Stomach (tissue), 9 donors: ENCODE measurements around the gene RFPL2. TPM values are rescaled to one million over a fixed set of nuclear protein-coding genes. Genes with fewer than 3 reads are reported as not detected.
"Not testable (repeated sequence)": the region's sequence is repeated elsewhere in the genome, so short reads cannot be mapped to it uniquely, and the experiment has no call there.

Source experiments
- DNase-seq, 2 donors: peaks; one replicate each; pipeline versions ENCODE4 v3.0.0 to v3.0.0-alpha.2; 2013 to 2019
- H3K27ac ChIP-seq, 5 donors: fragments of 200-600 bp in 4 of 5; sonication (generic) in 4 of 5; one replicate each; pipeline ENCODE4 v1.5.1; 2013 to 2019; ENCODE audit warnings: mild to moderate bottlenecking in 1 of 5, moderate library complexity in 1 of 5
- H3K27me3 ChIP-seq, 3 donors: fragments of 200-600 bp; sonication (generic); one replicate each; pipeline ENCODE4 v1.5.1; 2017 to 2019; ENCODE audit warnings: mixed run types in 1 of 3
- H3K36me3 ChIP-seq, 4 donors: fragments of 200-600 bp; sonication (generic); 1 replicate in 3 of 4; 2 replicates in 1 of 4; pipeline ENCODE4 v1.5.1; 2016 to 2019
- H3K4me1 ChIP-seq, 4 donors: fragments of 200-600 bp; sonication (generic); one replicate each; pipeline ENCODE4 v1.5.1; 2016 to 2019
- H3K4me3 ChIP-seq, 4 donors: fragments of 200-600 bp; sonication (generic) in 3 of 4; one replicate each; pipeline ENCODE4 v1.5.1; 2016 to 2019; ENCODE audit warnings: mild to moderate bottlenecking in 1 of 4
- H3K9me3 ChIP-seq, 4 donors: fragments of 200-600 bp; sonication (generic); one replicate each; pipeline ENCODE4 v1.5.1; 2016 to 2019
- EP300 ChIP-seq: sonication (generic); formaldehyde crosslinking; IDR thresholded peaks from one replicate; pipeline ENCODE4 v1.6.1; 2017; ENCODE audit warnings: antibody characterized with exemption
- POLR2A ChIP-seq, 4 donors: fragments of 450-650 bp; IDR thresholded peaks; one replicate each; pipeline ENCODE4 v1.6.1; 2016; ENCODE audit warnings: antibody characterized with exemption in 4 of 4, control low read depth in 2 of 4, mild to moderate bottlenecking in 1 of 4, moderate library complexity in 1 of 4
- POLR2AphosphoS5 ChIP-seq, 3 donors: sonication (generic); formaldehyde crosslinking; IDR thresholded peaks; one replicate each; pipeline ENCODE4 v1.6.1; 2016; ENCODE audit warnings: antibody characterized with exemption in 3 of 3
- WGBS, 5 donors: extraction: QIAGEN DNeasy Blood & Tissue Kit in 3 of 5; methylation state at CpG; one replicate each; pipeline versions ENCODE4 v1.1.5 to v1.1.7; 2013 to 2018; 5-methylcytosine and 5-hydroxymethylcytosine counted together
- intact Hi-C: fragments of 100-400 bp; cut with DNase I; formaldehyde crosslinking; loops from one replicate; pipeline ENCODE4 v1.15.1; 2023; ENCODE audit warnings: low total_unique reads
- polyA plus RNA-seq, 3 donors: library from polyadenylated mRNA; stranded (reverse); fragments of 200-250 nt; gene quantifications; one replicate each; pipeline ENCODE4 v1.2.3, GENCODE V29; 2013
- total RNA-seq, 5 donors: library from RNA; depleted of rRNA; stranded (reverse); fragments of >200 nt; gene quantifications; one replicate each; pipeline versions ENCODE4 v1.1.0 to v1.2.3, GENCODE V29; 2014 to 2016
- TF ChIP-seq, protein P1 (sequence below), 7 experiments: fragments of 450-650 bp in 4 of 7; fragments of 200-600 bp in 3 of 7; sonication (generic) in 3 of 7; IDR thresholded peaks; one replicate each; pipeline ENCODE4 v1.5.1; 2016 to 2019; ENCODE audit warnings: antibody characterized with exemption in 7 of 7, control low read depth in 2 of 7, mild to moderate bottlenecking in 1 of 7
- donor health status: healthy with polysubstance abuse.
- donor health status: Bipolar disorder and iron deficiency.
- donor health status: healthy.

Gene RFPL2
- total and polyA plus RNA-seq, 8 donors: not detected

DNA sequence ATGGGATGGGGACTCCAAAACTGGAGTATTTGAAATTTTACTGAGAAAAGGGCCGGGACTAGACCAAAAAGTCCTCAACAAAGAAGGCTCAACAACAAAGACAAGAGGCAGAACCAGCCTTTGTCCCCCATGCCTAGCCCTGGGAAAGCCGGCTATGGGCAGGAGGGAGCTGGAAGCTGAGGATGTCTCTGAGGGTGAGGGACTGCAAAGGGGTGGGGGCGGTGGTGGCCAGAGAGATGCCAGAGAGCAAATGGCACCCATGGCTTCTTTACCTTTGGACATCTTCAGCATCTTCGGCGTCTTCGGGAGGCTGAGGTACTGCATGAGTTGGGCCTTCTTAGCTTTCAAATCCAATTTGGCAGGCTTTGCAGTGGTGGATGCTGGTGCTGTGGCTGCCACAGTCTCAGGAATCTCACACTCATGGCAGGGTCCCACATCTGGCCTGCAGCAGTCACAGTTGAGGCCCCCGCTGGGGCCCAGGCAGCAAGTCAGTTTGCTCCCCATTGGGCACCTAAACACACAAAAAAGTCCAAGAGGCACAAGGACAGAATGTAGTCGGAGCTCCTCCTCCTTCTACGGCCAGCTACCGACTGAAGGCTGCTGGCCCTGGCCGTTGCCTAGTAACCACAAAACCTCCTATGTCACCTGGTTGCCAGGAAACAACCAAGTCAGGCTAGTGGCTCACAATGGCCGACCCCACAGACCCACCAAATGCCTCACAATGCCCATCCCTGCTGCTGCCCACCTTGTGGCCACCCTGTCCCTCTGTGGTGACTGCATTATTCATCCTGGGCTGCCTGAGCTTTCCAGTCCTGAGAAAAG lies 46.0 kb downstream of the RFPL2 start, which contains the start of gene C22orf42:
TSS of gene C22orf42 (minus strand) at position 592 of the 822 bp plus-strand sequence. CDS start at position 504, 88 bp downstream.
- DNase-seq: peak in 1 of 2 donors; percentile 39
- Histone ChIP-seq H3K4me1 (no peaks in the 10 kb centered on the region), H3K4me3 (no peak within 1 kb of the TSS), H3K9me3 (no peaks in the 10 kb centered on the region), H3K27ac (no peak within 1 kb of the TSS), H3K36me3 (no peaks in the 10 kb centered on the region), H3K27me3 (peaks cover 0 to 12% (median 0%) of the 10 kb centered on the region in 3 donors)
- WGBS, 5 donors: 50 to 69% (median 59%) methylated on average over 11 to 12 of the region's 12 CpGs
- intact Hi-C loops: no loop called here
- no peak for TF ChIP-seq POLR2A (IDR thresholded peaks at IDR 0.05)
- TF ChIP-seq, protein P1, sequence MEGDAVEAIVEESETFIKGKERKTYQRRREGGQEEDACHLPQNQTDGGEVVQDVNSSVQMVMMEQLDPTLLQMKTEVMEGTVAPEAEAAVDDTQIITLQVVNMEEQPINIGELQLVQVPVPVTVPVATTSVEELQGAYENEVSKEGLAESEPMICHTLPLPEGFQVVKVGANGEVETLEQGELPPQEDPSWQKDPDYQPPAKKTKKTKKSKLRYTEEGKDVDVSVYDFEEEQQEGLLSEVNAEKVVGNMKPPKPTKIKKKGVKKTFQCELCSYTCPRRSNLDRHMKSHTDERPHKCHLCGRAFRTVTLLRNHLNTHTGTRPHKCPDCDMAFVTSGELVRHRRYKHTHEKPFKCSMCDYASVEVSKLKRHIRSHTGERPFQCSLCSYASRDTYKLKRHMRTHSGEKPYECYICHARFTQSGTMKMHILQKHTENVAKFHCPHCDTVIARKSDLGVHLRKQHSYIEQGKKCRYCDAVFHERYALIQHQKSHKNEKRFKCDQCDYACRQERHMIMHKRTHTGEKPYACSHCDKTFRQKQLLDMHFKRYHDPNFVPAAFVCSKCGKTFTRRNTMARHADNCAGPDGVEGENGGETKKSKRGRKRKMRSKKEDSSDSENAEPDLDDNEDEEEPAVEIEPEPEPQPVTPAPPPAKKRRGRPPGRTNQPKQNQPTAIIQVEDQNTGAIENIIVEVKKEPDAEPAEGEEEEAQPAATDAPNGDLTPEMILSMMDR (IDR thresholded peaks at IDR 0.05): no peak
- no peak for TF ChIP-seq EP300
- no peak for TF ChIP-seq POLR2AphosphoS5 (IDR thresholded peaks at IDR 0.05)

DNA sequence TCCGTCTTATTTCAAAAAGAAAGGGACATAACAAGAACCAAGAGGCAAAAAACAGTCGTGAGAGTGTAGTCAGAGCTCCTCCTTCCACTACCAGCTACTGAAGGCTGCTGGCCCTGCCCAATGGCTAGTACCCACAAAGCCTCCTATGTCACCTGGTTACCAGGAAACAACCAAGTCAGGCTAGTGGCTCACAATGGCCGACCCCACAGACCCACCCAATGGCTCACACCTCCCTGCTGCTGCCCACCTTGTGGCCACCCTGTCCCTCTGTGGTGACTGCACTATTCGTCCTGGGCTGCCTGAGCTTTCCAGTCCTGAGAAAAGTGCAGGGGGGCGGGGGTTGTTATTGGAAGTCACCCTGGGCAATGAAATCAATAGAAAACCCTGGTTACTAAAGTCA lies 47.2 kb downstream of the RFPL2 start:
- H3K4me3 ChIP-seq, H3K36me3 ChIP-seq, intact Hi-C loops, H3K9me3 ChIP-seq, DNase-seq, H3K4me1 ChIP-seq, H3K27ac ChIP-seq: not testable (repeated sequence)
- H3K27me3 ChIP-seq: peaks cover 0 to 11% (median 0%) of the 10 kb centered on the region in 3 donors
- WGBS, 5 donors: 57 to 68% (median 63%) methylated on average over 5 of the region's 5 CpGs

DNA sequence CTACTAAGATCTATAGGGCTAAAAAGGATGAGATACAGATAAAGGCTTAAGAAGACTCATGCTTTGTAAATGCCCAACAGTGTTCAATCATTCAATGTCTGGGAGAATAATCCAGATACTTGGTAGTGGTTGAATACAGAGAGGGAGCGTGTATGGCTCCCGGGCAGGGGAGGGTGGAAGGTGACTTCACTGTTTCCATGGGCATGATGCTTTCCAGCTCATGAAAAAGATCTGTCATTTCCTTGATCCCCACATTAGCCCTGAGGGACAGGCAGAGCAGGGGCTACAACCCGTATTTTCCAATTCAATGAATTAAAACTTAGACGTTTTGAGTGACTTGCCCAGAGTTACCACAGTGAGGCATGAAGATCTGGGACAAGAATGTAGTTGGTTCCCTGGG lies 50.1 kb downstream of the RFPL2 start:
- intact Hi-C loops, H3K36me3 ChIP-seq, H3K4me3 ChIP-seq, H3K27ac ChIP-seq, H3K9me3 ChIP-seq, H3K4me1 ChIP-seq, DNase-seq: not testable (repeated sequence)
- peaks cover 0 to 11% (median 0%) of the 10 kb centered on the region in 3 donors for H3K27me3 ChIP-seq
- 80 to 86% (median 84%) methylated on average over 4 of the region's 4 CpGs for WGBS, 5 donors

DNA sequence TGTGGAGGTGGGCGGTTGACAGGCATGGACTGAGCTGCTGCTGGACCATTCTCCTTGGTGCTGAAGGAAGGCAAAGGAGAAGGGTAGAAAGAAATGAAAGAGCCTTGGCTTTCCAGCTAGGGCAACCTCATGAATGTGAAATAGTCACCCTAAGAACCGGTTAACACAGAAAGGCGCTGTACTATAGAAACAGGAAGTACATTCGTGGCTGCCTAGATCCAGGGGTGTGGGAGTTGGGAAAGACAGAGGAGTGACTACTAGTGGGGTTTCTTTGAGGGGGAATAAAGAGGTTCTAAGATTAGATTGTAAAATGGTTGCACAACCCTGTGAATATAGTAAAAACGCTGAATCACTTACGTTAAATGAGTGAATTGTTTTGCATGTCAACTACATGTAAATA lies 53.2 kb downstream of the RFPL2 start:
- DNase-seq, intact Hi-C loops, H3K9me3 ChIP-seq, H3K27ac ChIP-seq, H3K4me3 ChIP-seq, H3K36me3 ChIP-seq, H3K4me1 ChIP-seq, H3K27me3 ChIP-seq: not testable (repeated sequence)
- WGBS, 5 donors: 57 to 81% (median 71%) methylated on average over 6 of the region's 6 CpGs

DNA sequence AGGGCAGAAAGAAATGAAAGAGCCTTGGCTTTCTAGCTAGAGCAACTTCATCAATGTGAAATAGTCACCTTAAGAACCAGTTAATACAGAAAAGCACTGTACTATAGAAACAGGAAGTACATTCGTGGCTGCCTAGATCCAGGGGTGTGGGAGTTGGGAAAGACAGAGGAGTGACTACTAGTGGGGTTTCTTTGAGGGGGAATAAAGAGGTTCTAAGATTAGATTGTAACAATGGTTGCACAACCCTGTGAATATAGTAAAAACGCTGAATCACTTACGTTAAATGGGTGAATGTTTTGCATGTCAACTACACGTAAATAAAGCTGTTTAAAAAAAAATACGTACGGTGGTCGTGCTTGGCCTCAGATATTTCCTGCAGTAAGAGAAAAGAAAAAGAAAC lies 54.2 kb downstream of the RFPL2 start:
- WGBS, 5 donors: 38 to 74% (median 64%) methylated on average over 7 of the region's 7 CpGs
- intact Hi-C loops, H3K27me3 ChIP-seq, H3K4me3 ChIP-seq, DNase-seq, H3K27ac ChIP-seq, H3K4me1 ChIP-seq, H3K9me3 ChIP-seq, H3K36me3 ChIP-seq: not testable (repeated sequence)

DNA sequence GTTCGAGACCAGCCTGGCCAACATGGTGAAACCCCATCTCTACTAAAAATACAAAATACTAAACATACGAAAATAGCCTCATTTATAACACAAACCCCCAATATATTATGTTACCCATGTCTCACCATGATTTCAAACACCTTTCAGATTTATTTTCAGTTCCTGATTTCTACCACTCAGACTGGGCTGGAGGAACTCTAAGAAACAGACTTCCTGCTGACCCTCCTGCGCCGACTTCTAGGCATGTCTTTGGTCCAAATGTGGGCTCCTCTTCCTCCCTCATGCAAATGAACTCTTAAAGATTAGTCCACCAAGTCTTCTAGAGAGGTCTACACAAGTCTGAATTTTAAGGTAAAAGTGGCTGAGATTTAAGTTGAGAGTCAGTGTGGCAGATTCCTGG lies 56.5 kb downstream of the RFPL2 start:
- H3K27me3 ChIP-seq, H3K4me3 ChIP-seq, H3K4me1 ChIP-seq, intact Hi-C loops, H3K36me3 ChIP-seq, H3K9me3 ChIP-seq, DNase-seq, H3K27ac ChIP-seq: not testable (repeated sequence)
- WGBS, 5 donors: 82 to 96% (median 90%) methylated on average over 4 of the region's 4 CpGs

DNA sequence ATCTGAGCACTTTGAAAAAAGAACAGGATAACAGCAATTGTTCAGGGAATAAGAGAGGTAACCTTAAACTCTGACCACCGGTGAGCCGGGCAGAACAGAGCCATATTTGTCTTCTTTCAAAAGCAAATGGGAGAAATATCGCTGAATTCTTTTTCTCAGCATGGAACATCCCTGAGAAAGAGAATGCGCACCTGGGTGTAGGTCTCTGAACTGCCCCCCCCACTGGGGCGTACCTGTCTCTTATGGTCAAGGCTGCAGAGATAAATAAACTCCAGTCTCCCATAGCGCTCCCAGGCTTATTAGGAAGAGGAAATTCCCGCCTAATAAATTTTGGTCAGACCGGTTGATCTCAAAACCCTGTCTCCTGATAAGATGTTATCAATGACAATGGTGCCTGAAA lies 57.7 kb downstream of the RFPL2 start:
- H3K4me1 ChIP-seq, H3K36me3 ChIP-seq, H3K27me3 ChIP-seq, intact Hi-C loops, H3K27ac ChIP-seq, H3K9me3 ChIP-seq, H3K4me3 ChIP-seq, DNase-seq: not testable (repeated sequence)
- 83 to 89% (median 88%) methylated on average over 7 to 8 of the region's 8 CpGs for WGBS, 5 donors
